HG03565 (cell line): ENCODE results near the gene HKDC1.

Experiments
- ATAC-seq: cut with Tn5 transposase; IDR thresholded peaks from one replicate; pipeline ENCODE4 v1.9.1; 2021; ENCODE audit warnings: mild to moderate bottlenecking, moderate library complexity; ENCODE audit not compliant: unreplicated experiment

Gene HKDC1

GRCh38 chr10:69215405-69216171, 4.5 kb upstream of the HKDC1 start:
- ATAC-seq: no peak

- no peak for ATAC-seq
Measured at GRCh38 chr10:69216577-69217118, 3.5 kb upstream of the HKDC1 start.

- ATAC-seq: no peak
Measured at GRCh38 chr10:69217119-69217754, 2.9 kb upstream of the HKDC1 start.

- no peak for ATAC-seq
Measured at GRCh38 chr10:69218831-69219230, 1.3 kb upstream of the HKDC1 start.

- ATAC-seq: no peak
Measured at GRCh38 chr10:69220507-69220906, 375 bp downstream of the HKDC1 start.

GRCh38 chr10:69222157-69223027, 2.3 kb downstream of the HKDC1 start:
- peak; percentile 90 for ATAC-seq

- ATAC-seq: no peak
Measured at GRCh38 chr10:69223028-69223342, 2.9 kb downstream of the HKDC1 start.

GRCh38 chr10:69224862-69225657, 4.9 kb downstream of the HKDC1 start:
- no peak for ATAC-seq

- no peak for ATAC-seq
Measured at GRCh38 chr10:69225681-69226080, 5.5 kb downstream of the HKDC1 start.

- ATAC-seq: no peak
Measured at GRCh38 chr10:69226919-69227450, 6.9 kb downstream of the HKDC1 start.

GRCh38 chr10:69228151-69228550, 8.0 kb downstream of the HKDC1 start:
- ATAC-seq: no peak

GRCh38 chr10:69229616-69229916, 9.4 kb downstream of the HKDC1 start:
- no peak for ATAC-seq

- ATAC-seq: no peak
Measured at GRCh38 chr10:69230128-69230527, 10.0 kb downstream of the HKDC1 start.

- ATAC-seq: no peak
Measured at GRCh38 chr10:69232252-69232651, 12.1 kb downstream of the HKDC1 start.

- ATAC-seq: no peak
Measured at GRCh38 chr10:69232736-69233480, 12.8 kb downstream of the HKDC1 start.

- no peak for ATAC-seq
Measured at GRCh38 chr10:69234447-69234846, 14.3 kb downstream of the HKDC1 start.

- peak; percentile 95 for ATAC-seq
Measured at GRCh38 chr10:69237528-69238159, 17.5 kb downstream of the HKDC1 start.

- ATAC-seq: no peak
Measured at GRCh38 chr10:69239136-69239535, 19.0 kb downstream of the HKDC1 start.

GRCh38 chr10:69239816-69240434, 19.8 kb downstream of the HKDC1 start:
- no peak for ATAC-seq
